Uterus (tissue), 2 donors: ENCODE measurements around the gene SLC8A2.

Source experiments
- CTCF ChIP-seq, 4 experiments: fragments of 200-600 bp in 2 of 4; fragments of 450-650 bp in 2 of 4; sonication (generic) in 2 of 4; IDR thresholded peaks; one replicate each; pipeline ENCODE4 v1.5.1; 2016 to 2019; ENCODE audit warnings: antibody characterized with exemption in 4 of 4, mild to moderate bottlenecking in 2 of 4, moderate library complexity in 1 of 4
- POLR2A ChIP-seq, 2 donors: fragments of 450-650 bp; IDR thresholded peaks; one replicate each; pipeline ENCODE4 v1.6.1; 2016; ENCODE audit warnings: antibody characterized with exemption in 2 of 2, mild to moderate bottlenecking in 1 of 2, moderate library complexity in 1 of 2

GRCh38 chr19:47447470-47448359, 24.0 kb downstream of the SLC8A2 start:
- no peak for TF ChIP-seq CTCF (IDR thresholded peaks at IDR 0.05)
- TF ChIP-seq POLR2A (IDR thresholded peaks at IDR 0.05), result no peak
